ENCODE data around the gene GARNL3. TPM values are rescaled to one million over a fixed set of nuclear protein-coding genes. Genes with fewer than 3 reads are reported as not detected.

Gene GARNL3
- total and polyA plus RNA-seq, 2 of the 13 experiments (the other 11 are each of a cell fraction or from before 2014, with no cell fraction given): 3.9 to 11.0 TPM

- TF ChIP-seq REL (CRISPR knock-in tag; conservative IDR thresholded peaks at IDR 0.05) (no peak), ZKSCAN8 (CRISPR knock-in tag; IDR thresholded peaks at IDR 0.05; ENCODE audit: borderline replicate concordance) (no peak)
Observed at GRCh38 chr9:127392166-127392565, 127.6 kb downstream of the GARNL3 start (continued).

GRCh38 chr9:127392976-127393375 is 128.4 kb downstream of the GARNL3 start:
- Histone ChIP-seq H3K36me3 (replicated peaks in 1 of 2; ENCODE audit: control insufficient read depth in 1 of 2, insufficient read depth in 2 of 2, low read length in 2 of 2) (no peaks in the 10 kb centered on the region), H3K4me3 (replicated peaks in 1 of 3; ENCODE audit: insufficient read depth in 1 of 3, low read depth in 2 of 3, low read length in 3 of 3) (no peak overlapping the region), H3K9me3 (ENCODE audit: low read length) (no peaks in the 10 kb centered on the region), H3K27ac (ENCODE audit: extremely low read length, insufficient read depth, low read length) (peak overlapping the region; percentile 35), H3K27me3 (ENCODE audit: control insufficient read depth in 1 of 2, insufficient read depth in 2 of 2, low read length in 2 of 2) (no peaks in the 10 kb centered on the region), H3K4me1 (ENCODE audit: insufficient read depth, low read length) (peaks cover 82% of the 10 kb centered on the region), H4K20me1 (ENCODE audit: insufficient read depth, low read length) (no peaks in the 10 kb centered on the region), H3K79me2 (ENCODE audit: insufficient read depth, low read length) (peaks cover 2% of the 10 kb centered on the region), H2AFZ (ENCODE audit: low read length) (no peak overlapping the region), H3K9ac (ENCODE audit: insufficient read depth, low read depth, low read length) (peak overlapping the region; percentile 35; the same call in 1 of the 2 replicates), H3K4me2 (ENCODE audit: low read depth, low read length) (no peak overlapping the region)
- TF ChIP-seq WIZ (CRISPR knock-in tag; IDR thresholded peaks at IDR 0.05): no peak
- peak; percentile 14; the same call in 1 of the 2 replicates for TF ChIP-seq MXD4 (CRISPR knock-in tag; IDR thresholded peaks at IDR 0.05)
- ATAC-seq: no peak
- ChIA-PET CTCF (ENCODE audit: low intra/inter-chr PET ratio, low total read pairs) (no interaction called here), POLR2A (interaction anchor here (1.0 to 1.4 kb wide), 3 partner anchors 11 to 58 kb away, joined by 3 read pairs; partner anchors contain the start of genes LRSAM1 and RPL12)
- no peak for FAIRE-seq
- BruUV-seq (replicated peaks): no TSS peak
- DNase-seq (ENCODE audit: low spot score): no peak
- intact Hi-C loops (cut with micrococcal nuclease; ENCODE audit: unreplicated experiment) (loop anchor here (5.0 to 10.0 kb wide), 2 partner anchors 48 to 59 kb away; partner anchors contain the start of genes LRSAM1 and RPL12), in situ Hi-C loops (cut with HindIII; ENCODE audit: extremely low pct_ligation_motif_present, low pct_unique_long_range_greater_than_20kb) (no loop called here)
- 91% methylated on average over 5 of the region's 5 CpGs for WGBS (ENCODE audit: low lambda C conversion rate)

GRCh38 chr9:127393645-127394044 is 129.1 kb downstream of the GARNL3 start:
- no peaks in the 10 kb centered on the region for H3K36me3 ChIP-seq (replicated peaks in 1 of 2; ENCODE audit: control insufficient read depth in 1 of 2, insufficient read depth in 2 of 2, low read length in 2 of 2)
- no peak overlapping the region for H2AFZ ChIP-seq (ENCODE audit: low read length)
- CTCF ChIA-PET (ENCODE audit: low intra/inter-chr PET ratio, low total read pairs): interaction anchor here (1.0 kb wide), 1 partner anchor 32 kb away, joined by 3 read pairs; no protein-coding TSS in a partner anchor
- no peak overlapping the region for H3K9ac ChIP-seq (ENCODE audit: insufficient read depth, low read depth, low read length)
- H3K4me3 ChIP-seq (replicated peaks in 1 of 3; ENCODE audit: insufficient read depth in 1 of 3, low read depth in 2 of 3, low read length in 3 of 3): no peak overlapping the region
- POLR2A ChIA-PET: interaction anchor here (0.6 to 1.4 kb wide), 4 partner anchors 10 to 1170 kb away, joined by 3 read pairs; partner anchors contain the start of genes LRSAM1 and RPL12
- no peaks in the 10 kb centered on the region for H3K27me3 ChIP-seq (ENCODE audit: control insufficient read depth in 1 of 2, insufficient read depth in 2 of 2, low read length in 2 of 2)
- no TSS peak for BruUV-seq (replicated peaks)
- DNase-seq (ENCODE audit: low spot score) (no peak), ATAC-seq (no peak), FAIRE-seq (no peak)
- H3K9me3 ChIP-seq (ENCODE audit: low read length): no peaks in the 10 kb centered on the region
- H3K4me1 ChIP-seq (ENCODE audit: insufficient read depth, low read length): peaks cover 81% of the 10 kb centered on the region
- H3K27ac ChIP-seq (ENCODE audit: extremely low read length, insufficient read depth, low read length): no peak overlapping the region
- WGBS (ENCODE audit: low lambda C conversion rate): 90% methylated on average over 2 of the region's 2 CpGs
- H4K20me1 ChIP-seq (ENCODE audit: insufficient read depth, low read length): peaks cover 6% of the 10 kb centered on the region; the same call in 1 of the 2 replicates
- intact Hi-C loops (cut with micrococcal nuclease; ENCODE audit: unreplicated experiment) (loop anchor here (5.0 to 10.0 kb wide), 2 partner anchors 49 to 59 kb away; partner anchors contain the start of genes LRSAM1 and RPL12), in situ Hi-C loops (cut with HindIII; ENCODE audit: extremely low pct_ligation_motif_present, low pct_unique_long_range_greater_than_20kb) (no loop called here)
- H3K79me2 ChIP-seq (ENCODE audit: insufficient read depth, low read length): peaks cover 9% of the 10 kb centered on the region
- H3K4me2 ChIP-seq (ENCODE audit: low read depth, low read length): no peak overlapping the region
- no peak for TF ChIP-seq ATRX (CRISPR knock-in tag; IDR thresholded peaks at IDR 0.05; ENCODE audit: borderline replicate concordance)
- TF ChIP-seq ZNF337 (CRISPR knock-in tag; IDR thresholded peaks at IDR 0.05; ENCODE audit: borderline replicate concordance, low read depth): no peak
- no peak for TF ChIP-seq ZNF232 (CRISPR knock-in tag; IDR thresholded peaks at IDR 0.05; ENCODE audit: borderline replicate concordance)
- no peak for TF ChIP-seq ZNF746 (CRISPR knock-in tag; IDR thresholded peaks at IDR 0.05)
- TF ChIP-seq FOSL1 (CRISPR knock-in tag; IDR thresholded peaks at IDR 0.05; ENCODE audit: borderline replicate concordance): no peak
- no peak for TF ChIP-seq SRSF4 (IDR thresholded peaks at IDR 0.05; ENCODE audit: low read depth, low read length, poor library complexity, severe bottlenecking)
- TF ChIP-seq ZNF326 (CRISPR knock-in tag; IDR thresholded peaks at IDR 0.05; ENCODE audit: borderline replicate concordance): no peak
- TF ChIP-seq ZHX1 (CRISPR knock-in tag; IDR thresholded peaks at IDR 0.05; ENCODE audit: low read depth): no peak
